Measurements from ENCODE around the gene USP11.
A peak's percentile ranks its signal among the peaks of the same experiment; 100 is the strongest.

The USP11 gene

DNA sequence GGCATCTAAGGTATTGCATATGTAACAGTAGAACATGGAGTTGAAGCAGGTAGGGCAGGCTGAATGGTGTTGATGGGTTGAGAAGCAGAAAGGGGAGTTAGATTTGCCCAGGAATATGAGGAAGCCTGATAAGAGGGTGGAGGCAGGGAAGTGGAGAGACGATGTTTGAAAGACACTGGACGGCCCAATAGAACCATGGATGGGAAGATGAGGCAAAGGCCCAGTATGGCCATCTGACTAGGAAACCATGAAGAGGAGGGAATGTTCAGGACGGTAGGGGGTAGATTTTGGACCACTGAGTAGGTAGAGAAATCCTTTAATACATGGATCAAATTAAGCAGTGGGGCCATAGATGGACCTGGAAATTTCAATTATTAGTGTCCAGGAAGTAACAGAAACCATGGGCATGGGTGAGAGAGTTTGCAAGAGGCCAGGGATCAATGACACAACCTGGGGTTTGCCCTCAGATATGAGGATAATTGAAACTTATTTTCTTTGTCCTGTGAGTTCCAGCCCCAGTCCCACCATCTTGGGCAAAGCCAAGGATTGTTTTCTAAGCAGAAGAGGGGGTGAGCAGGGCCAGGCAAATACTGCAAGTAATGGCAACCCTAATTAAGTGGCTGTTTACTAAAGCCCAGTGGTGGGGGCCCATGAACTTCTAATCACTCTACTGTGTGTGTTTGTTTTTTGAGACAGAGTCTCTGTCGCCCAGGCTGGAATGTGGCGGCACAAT, 2.5 kb upstream of the USP11 start:
- DNase-seq (ENCODE audit: extremely low spot score), result no peak
- ChIA-PET POLR2A (interaction anchor here (1.0 kb wide), 1 partner anchor 132 kb away, joined by 3 read pairs; no protein-coding TSS in a partner anchor), CTCF (no interaction called here)
- TF ChIP-seq HDGF (IDR thresholded peaks at IDR 0.05; ENCODE audit: borderline replicate concordance), result no peak
- TF ChIP-seq ZNF384 (IDR thresholded peaks at IDR 0.05), result no peak
- TF ChIP-seq, protein P1, sequence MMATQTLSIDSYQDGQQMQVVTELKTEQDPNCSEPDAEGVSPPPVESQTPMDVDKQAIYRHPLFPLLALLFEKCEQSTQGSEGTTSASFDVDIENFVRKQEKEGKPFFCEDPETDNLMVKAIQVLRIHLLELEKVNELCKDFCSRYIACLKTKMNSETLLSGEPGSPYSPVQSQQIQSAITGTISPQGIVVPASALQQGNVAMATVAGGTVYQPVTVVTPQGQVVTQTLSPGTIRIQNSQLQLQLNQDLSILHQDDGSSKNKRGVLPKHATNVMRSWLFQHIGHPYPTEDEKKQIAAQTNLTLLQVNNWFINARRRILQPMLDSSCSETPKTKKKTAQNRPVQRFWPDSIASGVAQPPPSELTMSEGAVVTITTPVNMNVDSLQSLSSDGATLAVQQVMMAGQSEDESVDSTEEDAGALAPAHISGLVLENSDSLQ (IDR thresholded peaks at IDR 0.05), result no peak
- TF ChIP-seq FOXM1 (IDR thresholded peaks at IDR 0.05; ENCODE audit: borderline replicate concordance), result no peak
- TF ChIP-seq FOXK2 (IDR thresholded peaks at IDR 0.05), result no peak
- TF ChIP-seq NFRKB (IDR thresholded peaks at IDR 0.05), result no peak
- no peak for TF ChIP-seq SP1 (IDR thresholded peaks at IDR 0.05)
- TF ChIP-seq CTBP1 (IDR thresholded peaks at IDR 0.05; ENCODE audit: borderline replicate concordance), result no peak
- no peak for TF ChIP-seq ARNT (IDR thresholded peaks at IDR 0.05)
- no peak for TF ChIP-seq LEF1 (IDR thresholded peaks at IDR 0.05; ENCODE audit: borderline replicate concordance)
- TF ChIP-seq TARDBP (IDR thresholded peaks at IDR 0.05), result no peak
- no peak for TF ChIP-seq L3MBTL2 (conservative IDR thresholded peaks at IDR 0.05)
- no peak for TF ChIP-seq FOXA1 (IDR thresholded peaks at IDR 0.05)
- TF ChIP-seq ELF4 (IDR thresholded peaks at IDR 0.05), result no peak
- no peak; the same call in 1 of the 2 replicates for TF ChIP-seq BHLHE40 (IDR thresholded peaks at IDR 0.05; ENCODE audit: borderline replicate concordance)
- no peak for TF ChIP-seq SUZ12 (IDR thresholded peaks at IDR 0.05)

GRCh38 chrX:47231167-47231566, 1.6 kb upstream of the USP11 start:
- TF ChIP-seq TARDBP (IDR thresholded peaks at IDR 0.05), result no peak
- no peak for TF ChIP-seq FOXK2 (IDR thresholded peaks at IDR 0.05)
- no peak for TF ChIP-seq HDGF (IDR thresholded peaks at IDR 0.05; ENCODE audit: borderline replicate concordance)
- TF ChIP-seq SUZ12 (IDR thresholded peaks at IDR 0.05), result no peak
- ChIA-PET POLR2A (interaction anchor here (1.0 kb wide), 1 partner anchor 131 kb away, joined by 3 read pairs; no protein-coding TSS in a partner anchor), CTCF (no interaction called here)
- no peak for DNase-seq (ENCODE audit: extremely low spot score)

DNA sequence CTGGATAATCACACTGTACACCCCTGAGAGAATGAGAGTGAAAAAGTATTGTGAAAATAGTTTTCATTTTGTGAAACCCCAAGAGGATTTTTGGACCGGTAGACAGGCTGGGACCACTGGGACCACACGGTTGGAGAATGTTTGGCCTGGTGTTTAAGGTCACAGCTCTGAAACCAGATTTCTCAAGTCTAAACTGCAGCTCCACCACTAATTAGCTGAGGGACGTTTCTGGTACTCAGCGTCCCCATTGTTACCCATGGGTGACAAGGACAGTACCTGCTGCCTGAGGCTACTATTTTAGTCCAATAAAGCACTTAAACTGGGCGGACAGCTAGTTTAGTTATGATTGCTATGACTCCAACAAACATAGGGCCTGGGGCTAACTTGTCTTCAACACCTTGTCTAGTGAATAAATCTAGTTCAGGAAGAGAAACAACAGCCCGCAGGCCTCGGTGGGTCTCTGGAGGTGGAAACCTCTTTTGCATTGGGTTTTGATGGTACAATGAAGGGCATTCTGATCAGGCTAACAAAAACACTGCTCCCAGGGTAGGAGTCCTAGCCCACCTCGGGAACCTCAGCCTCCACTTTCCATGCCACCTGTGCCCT, 509 bp upstream of the USP11 start:
- POLR2A ChIA-PET, result interaction anchor here (0.7 to 2.7 kb wide), 8 partner anchors 12 to 152 kb away, joined by 3 to 21 read pairs (median 8); no protein-coding TSS in a partner anchor
- CTCF ChIA-PET, result no interaction called here
- DNase-seq (ENCODE audit: extremely low spot score), result no peak
- TF ChIP-seq FOXA1 (IDR thresholded peaks at IDR 0.05) (no peak), FOXM1 (IDR thresholded peaks at IDR 0.05; ENCODE audit: borderline replicate concordance) (no peak), CTBP1 (IDR thresholded peaks at IDR 0.05; ENCODE audit: borderline replicate concordance) (no peak), TARDBP (IDR thresholded peaks at IDR 0.05) (no peak), L3MBTL2 (conservative IDR thresholded peaks at IDR 0.05) (no peak), SP1 (IDR thresholded peaks at IDR 0.05) (no peak), BHLHE40 (IDR thresholded peaks at IDR 0.05; ENCODE audit: borderline replicate concordance) (no peak), ELF4 (IDR thresholded peaks at IDR 0.05) (no peak), SUZ12 (IDR thresholded peaks at IDR 0.05) (no peak), ZNF384 (IDR thresholded peaks at IDR 0.05) (no peak), FOXK2 (IDR thresholded peaks at IDR 0.05) (no peak), ARNT (IDR thresholded peaks at IDR 0.05) (no peak)
- TF ChIP-seq, protein P1 (IDR thresholded peaks at IDR 0.05), result no peak

DNA sequence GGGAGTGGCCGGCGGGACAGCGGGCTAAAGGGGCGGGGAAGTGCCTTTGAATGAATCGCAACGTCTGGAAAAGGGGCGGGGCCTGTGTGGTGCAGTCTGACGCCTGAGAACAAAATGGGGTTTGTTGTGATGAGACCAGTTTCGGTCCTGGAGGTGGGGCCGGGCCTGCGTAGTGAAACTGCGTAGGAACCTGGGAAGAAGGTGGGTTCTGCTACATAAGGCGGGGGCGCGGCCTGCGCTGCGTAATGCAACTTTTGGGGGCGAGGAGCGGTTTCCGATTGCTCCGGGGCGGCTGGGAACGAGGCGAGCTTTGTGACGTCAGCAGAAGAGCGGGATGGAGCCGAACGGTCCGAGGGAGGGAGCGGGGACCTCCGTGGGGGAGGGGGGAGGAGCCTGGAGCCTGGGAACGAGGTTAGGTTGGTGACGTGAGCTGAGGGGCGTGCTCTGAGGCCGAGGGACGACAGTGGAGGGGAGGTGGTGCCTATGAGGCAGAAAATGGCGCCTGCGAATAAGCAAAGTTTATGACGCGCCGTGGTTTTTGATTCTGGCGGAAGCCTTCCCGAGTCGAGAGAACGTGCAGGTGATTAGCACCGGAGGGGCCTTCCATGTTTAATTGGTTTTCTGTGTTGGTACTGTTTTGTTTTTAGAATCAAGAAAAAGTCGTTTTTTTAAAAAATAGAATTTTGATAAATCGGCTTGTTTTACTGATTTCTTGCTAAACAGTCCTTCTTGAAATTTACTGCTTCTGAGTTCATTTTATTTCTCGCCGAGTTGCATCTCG, 714 bp downstream of the USP11 start:
- DNase-seq (ENCODE audit: extremely low spot score), result peak; percentile 87
- CTCF ChIA-PET, result interaction anchor here (0.6 kb wide), 2 partner anchors 83 to 90 kb away, joined by 3 read pairs; no protein-coding TSS in a partner anchor
- POLR2A ChIA-PET, result interaction anchor here (0.5 to 2.7 kb wide), 18 partner anchors 13 to 339 kb away, joined by 3 to 21 read pairs (median 4); no protein-coding TSS in a partner anchor
- no peak for TF ChIP-seq LEF1 (IDR thresholded peaks at IDR 0.05; ENCODE audit: borderline replicate concordance)
- peak; percentile 49; the same call in 1 of the 2 replicates for TF ChIP-seq NFRKB (IDR thresholded peaks at IDR 0.05)
- no peak for TF ChIP-seq SUZ12 (IDR thresholded peaks at IDR 0.05)
- TF ChIP-seq, protein P1 (IDR thresholded peaks at IDR 0.05), result no peak
- peak; percentile 23; the same call in 1 of the 2 replicates for TF ChIP-seq L3MBTL2 (conservative IDR thresholded peaks at IDR 0.05)
- TF ChIP-seq ARNT (IDR thresholded peaks at IDR 0.05), result no peak
- no peak for TF ChIP-seq CTBP1 (IDR thresholded peaks at IDR 0.05; ENCODE audit: borderline replicate concordance)
- no peak for TF ChIP-seq ELF4 (IDR thresholded peaks at IDR 0.05)
- TF ChIP-seq HDGF (IDR thresholded peaks at IDR 0.05; ENCODE audit: borderline replicate concordance), result no peak
- no peak; the same call in 1 of the 2 replicates for TF ChIP-seq TARDBP (IDR thresholded peaks at IDR 0.05)
- no peak for TF ChIP-seq BHLHE40 (IDR thresholded peaks at IDR 0.05; ENCODE audit: borderline replicate concordance)
- no peak for TF ChIP-seq FOXA1 (IDR thresholded peaks at IDR 0.05)
- TF ChIP-seq FOXK2 (IDR thresholded peaks at IDR 0.05), result no peak
- TF ChIP-seq SP1 (IDR thresholded peaks at IDR 0.05), result no peak
- no peak for TF ChIP-seq FOXM1 (IDR thresholded peaks at IDR 0.05; ENCODE audit: borderline replicate concordance)
- no peak for TF ChIP-seq ZNF384 (IDR thresholded peaks at IDR 0.05)

DNA sequence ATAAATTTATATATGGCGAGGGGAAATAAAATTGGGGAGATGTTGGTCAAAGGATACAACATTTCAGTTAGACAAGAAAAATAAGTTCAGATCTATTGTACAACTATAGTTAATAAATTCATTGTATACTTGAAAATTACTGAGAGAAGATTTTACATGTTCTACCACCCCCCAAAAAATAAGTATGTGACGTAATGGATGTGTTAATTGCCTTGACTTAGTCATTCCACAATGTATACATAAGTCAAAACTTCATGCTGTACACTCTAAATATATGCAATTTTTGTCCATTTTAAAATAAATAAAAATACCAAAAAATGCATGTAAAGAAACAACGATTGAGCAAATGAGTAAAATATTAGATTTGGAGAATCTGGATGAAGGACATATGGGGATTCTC, 1.8 kb downstream of the USP11 start:
- ChIA-PET POLR2A (no interaction called here), CTCF (no interaction called here)
- TF ChIP-seq ZNF384 (IDR thresholded peaks at IDR 0.05) (no peak), FOXA1 (IDR thresholded peaks at IDR 0.05) (no peak), ARNT (IDR thresholded peaks at IDR 0.05) (no peak), BHLHE40 (IDR thresholded peaks at IDR 0.05; ENCODE audit: borderline replicate concordance) (no peak), NFRKB (IDR thresholded peaks at IDR 0.05) (no peak), CTBP1 (IDR thresholded peaks at IDR 0.05; ENCODE audit: borderline replicate concordance) (no peak), FOXK2 (IDR thresholded peaks at IDR 0.05) (no peak), LEF1 (IDR thresholded peaks at IDR 0.05; ENCODE audit: borderline replicate concordance) (no peak), SUZ12 (IDR thresholded peaks at IDR 0.05) (no peak), FOXM1 (IDR thresholded peaks at IDR 0.05; ENCODE audit: borderline replicate concordance) (no peak), TARDBP (IDR thresholded peaks at IDR 0.05) (no peak), L3MBTL2 (conservative IDR thresholded peaks at IDR 0.05) (no peak), HDGF (IDR thresholded peaks at IDR 0.05; ENCODE audit: borderline replicate concordance) (no peak), ELF4 (IDR thresholded peaks at IDR 0.05) (no peak), SP1 (IDR thresholded peaks at IDR 0.05) (no peak)
- TF ChIP-seq, protein P1 (IDR thresholded peaks at IDR 0.05), result no peak
- no peak for DNase-seq (ENCODE audit: extremely low spot score)
